Measurements from ENCODE around the gene CD72. TPM values are rescaled to one million over a fixed set of nuclear protein-coding genes. Genes with fewer than 3 reads are reported as not detected.

Gene CD72
- total RNA-seq, 2 experiments from 2014 or later = 13.1 to 15.5 TPM

DNA sequence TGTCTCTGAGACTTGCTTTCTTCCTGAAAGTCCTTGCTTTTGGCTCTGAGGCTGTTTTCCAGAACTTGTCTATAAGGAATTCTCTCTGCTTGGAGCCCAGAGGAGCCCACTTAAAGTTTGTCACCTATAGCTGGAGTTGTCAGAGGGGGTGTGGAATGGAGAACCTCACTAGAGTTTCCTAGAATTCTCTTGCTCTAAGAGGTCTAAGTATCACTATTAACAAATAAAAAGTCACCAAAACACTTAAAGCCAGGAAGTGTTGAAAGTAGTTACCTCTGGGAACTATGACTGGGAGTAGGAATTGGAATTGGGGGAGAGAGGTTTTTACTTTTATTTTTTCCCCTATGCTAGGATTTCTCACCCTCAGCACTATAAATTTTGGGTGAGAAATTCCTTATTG, 17.5 kb upstream of the CD72 start:
- Mint-ChIP-seq H3K4me3 (no peak overlapping the region), H3K9me3 (peaks cover 6% of the 10 kb centered on the region), H3K27me3 (no peaks in the 10 kb centered on the region), H3K27ac (peak overlapping the region; percentile 80), H3K4me1 (ENCODE audit: low read depth) (peaks cover 57% of the 10 kb centered on the region), H3K36me3 (ENCODE audit: low read depth) (peaks cover 14% of the 10 kb centered on the region)
- CTCF ChIA-PET = interaction anchor here (1.0 to 2.7 kb wide), 5 partner anchors 12 to 25 kb away, joined by 3 to 11 read pairs (median 8); no protein-coding TSS in a partner anchor
- ATAC-seq = no peak
- DNase-seq = no peak
- TF ChIP-seq, protein P1, sequence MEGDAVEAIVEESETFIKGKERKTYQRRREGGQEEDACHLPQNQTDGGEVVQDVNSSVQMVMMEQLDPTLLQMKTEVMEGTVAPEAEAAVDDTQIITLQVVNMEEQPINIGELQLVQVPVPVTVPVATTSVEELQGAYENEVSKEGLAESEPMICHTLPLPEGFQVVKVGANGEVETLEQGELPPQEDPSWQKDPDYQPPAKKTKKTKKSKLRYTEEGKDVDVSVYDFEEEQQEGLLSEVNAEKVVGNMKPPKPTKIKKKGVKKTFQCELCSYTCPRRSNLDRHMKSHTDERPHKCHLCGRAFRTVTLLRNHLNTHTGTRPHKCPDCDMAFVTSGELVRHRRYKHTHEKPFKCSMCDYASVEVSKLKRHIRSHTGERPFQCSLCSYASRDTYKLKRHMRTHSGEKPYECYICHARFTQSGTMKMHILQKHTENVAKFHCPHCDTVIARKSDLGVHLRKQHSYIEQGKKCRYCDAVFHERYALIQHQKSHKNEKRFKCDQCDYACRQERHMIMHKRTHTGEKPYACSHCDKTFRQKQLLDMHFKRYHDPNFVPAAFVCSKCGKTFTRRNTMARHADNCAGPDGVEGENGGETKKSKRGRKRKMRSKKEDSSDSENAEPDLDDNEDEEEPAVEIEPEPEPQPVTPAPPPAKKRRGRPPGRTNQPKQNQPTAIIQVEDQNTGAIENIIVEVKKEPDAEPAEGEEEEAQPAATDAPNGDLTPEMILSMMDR (IDR thresholded peaks at IDR 0.05) = no peak
- POLR2A ChIA-PET = interaction anchor here (1.2 to 2.1 kb wide), 2 partner anchors 12 to 16 kb away, joined by 3 to 13 read pairs; no protein-coding TSS in a partner anchor
- intact Hi-C loops (cut with micrococcal nuclease) = no loop called here

DNA sequence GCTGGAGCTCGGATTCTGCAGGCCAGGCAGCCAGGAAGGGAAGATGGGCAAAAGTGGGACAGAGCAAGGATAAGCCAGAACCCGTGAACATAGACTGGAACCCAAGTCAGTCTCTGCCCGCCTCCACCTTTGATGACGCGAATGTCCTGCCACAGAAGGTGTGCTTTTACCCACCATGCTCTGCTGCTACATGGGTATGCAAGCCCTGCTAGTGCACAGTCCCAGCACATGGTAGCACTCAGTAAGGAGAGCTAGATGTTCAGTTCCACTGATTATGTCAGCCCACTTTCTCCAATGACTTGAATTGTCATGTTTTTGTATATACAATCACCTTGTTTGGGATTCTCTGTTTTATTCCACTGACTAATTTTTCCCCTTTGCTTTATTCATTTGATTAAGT, 11.4 kb upstream of the CD72 start:
- CTCF ChIA-PET = interaction anchor here (1.4 to 4.6 kb wide), 11 partner anchors 10 to 67 kb away, joined by 3 to 25 read pairs (median 6); partner anchors contain the start of genes ARHGEF39, CCDC107 and RMRP
- Mint-ChIP-seq H3K9me3 (no peaks in the 10 kb centered on the region), H3K4me1 (ENCODE audit: low read depth) (peaks cover 17% of the 10 kb centered on the region), H3K4me3 (no peak overlapping the region), H3K36me3 (ENCODE audit: low read depth) (no peaks in the 10 kb centered on the region), H3K27ac (no peak overlapping the region), H3K27me3 (no peaks in the 10 kb centered on the region)
- POLR2A ChIA-PET = interaction anchor here (0.6 to 3.0 kb wide), 3 partner anchors 10 to 18 kb away, joined by 3 to 8 read pairs (median 7); no protein-coding TSS in a partner anchor
- intact Hi-C loops (cut with micrococcal nuclease) = no loop called here
- ATAC-seq (peak; percentile 47), DNase-seq (no peak)
- TF ChIP-seq, protein P1 (IDR thresholded peaks at IDR 0.05) = no peak

DNA sequence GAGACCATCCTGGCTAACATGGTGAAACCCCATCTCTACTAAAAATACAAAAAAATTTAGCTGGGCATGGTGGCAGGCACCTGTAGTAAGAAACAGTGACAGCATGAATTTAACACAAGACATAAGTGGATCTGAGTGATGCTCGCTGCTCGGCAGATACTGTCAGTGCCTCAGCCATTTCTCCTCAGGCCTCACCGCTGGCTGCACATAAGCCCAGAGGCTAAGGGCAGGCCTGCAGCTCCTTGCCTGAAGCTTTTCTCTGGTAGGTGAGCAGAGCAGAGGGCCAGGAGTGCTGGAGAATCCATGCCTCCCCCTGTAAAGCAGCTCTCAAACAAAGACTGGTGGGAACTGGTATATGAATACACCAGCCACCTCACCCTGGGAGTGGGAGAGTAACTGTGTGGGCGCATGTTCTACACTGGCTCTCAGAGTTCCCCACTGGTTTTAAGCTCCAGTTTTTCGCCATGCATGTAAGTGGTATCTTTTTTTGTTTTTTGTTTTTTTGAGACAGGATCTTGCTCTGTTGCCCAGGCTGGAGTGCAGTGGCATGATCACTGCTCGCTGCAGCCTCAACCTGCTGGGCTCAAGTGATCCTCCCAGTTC, 10.3 kb upstream of the CD72 start:
- DNase-seq (no peak), ATAC-seq (no peak)
- Mint-ChIP-seq H3K27me3 (no peaks in the 10 kb centered on the region), H3K4me3 (no peak overlapping the region), H3K9me3 (no peaks in the 10 kb centered on the region), H3K36me3 (ENCODE audit: low read depth) (no peaks in the 10 kb centered on the region), H3K4me1 (ENCODE audit: low read depth) (peaks cover 16% of the 10 kb centered on the region), H3K27ac (no peak overlapping the region)
- TF ChIP-seq, protein P1 (IDR thresholded peaks at IDR 0.05) = no peak
- intact Hi-C loops (cut with micrococcal nuclease) = no loop called here
- ChIA-PET CTCF (interaction anchor here (0.9 to 4.6 kb wide), 12 partner anchors 9 to 409 kb away, joined by 3 to 25 read pairs (median 6); partner anchors contain the start of genes ARHGEF39, CCDC107 and RMRP), POLR2A (interaction anchor here (0.6 to 3.0 kb wide), 6 partner anchors 9 to 185 kb away, joined by 3 to 8 read pairs (median 4); no protein-coding TSS in a partner anchor)

DNA sequence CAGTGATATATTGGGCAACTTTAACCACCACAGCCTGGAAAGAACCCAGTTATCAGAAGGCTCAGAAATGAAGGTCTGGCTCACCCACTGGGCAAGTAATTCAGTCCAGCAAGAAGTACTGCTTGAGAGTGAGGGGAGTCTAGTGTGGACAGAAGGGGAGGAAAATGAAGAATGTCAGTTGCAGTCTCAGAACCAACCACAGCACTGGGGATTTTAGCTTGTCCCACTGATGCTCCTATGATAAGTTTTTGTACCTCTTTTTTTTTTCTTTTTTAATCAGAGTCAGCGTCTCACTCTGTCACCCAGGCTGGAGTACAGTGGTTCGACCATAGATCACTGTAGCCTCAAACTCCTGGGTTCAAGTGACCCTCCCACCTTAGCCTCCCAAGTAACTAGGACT, 9.4 kb upstream of the CD72 start:
- Mint-ChIP-seq H3K36me3 (ENCODE audit: low read depth) (no peaks in the 10 kb centered on the region), H3K9me3 (no peaks in the 10 kb centered on the region), H3K4me1 (ENCODE audit: low read depth) (peaks cover 16% of the 10 kb centered on the region), H3K27ac (peak overlapping the region; percentile 7), H3K27me3 (no peaks in the 10 kb centered on the region), H3K4me3 (no peak overlapping the region)
- TF ChIP-seq, protein P1 (IDR thresholded peaks at IDR 0.05) = no peak
- intact Hi-C loops (cut with micrococcal nuclease) = no loop called here
- ChIA-PET POLR2A (interaction anchor here (3.0 kb wide), 1 partner anchor 20 kb away, joined by 8 read pairs; no protein-coding TSS in a partner anchor), CTCF (interaction anchor here (1.8 to 4.6 kb wide), 3 partner anchors 8 to 36 kb away, joined by 6 to 25 read pairs (median 12); partner anchors contain the start of gene ARHGEF39)
- DNase-seq (no peak), ATAC-seq (no peak)

- peak; percentile 74 for DNase-seq
- H3K4me3 Mint-ChIP-seq = peak overlapping the region; percentile 86
- peak overlapping the region; percentile 96 for H3K27ac Mint-ChIP-seq
- ChIA-PET CTCF (interaction anchor here (0.7 to 2.8 kb wide), 13 partner anchors 9 to 720 kb away, joined by 3 to 39 read pairs (median 5); partner anchors contain the start of genes ARHGEF39, CCDC107, RMRP and SIT1), POLR2A (interaction anchor here (0.8 to 2.8 kb wide), 15 partner anchors 9 to 112 kb away, joined by 3 to 13 read pairs (median 7); partner anchors contain the start of genes ARHGEF39, CREB3, TESK1 and TLN1)
- H3K4me1 Mint-ChIP-seq (ENCODE audit: low read depth) = peaks cover 53% of the 10 kb centered on the region
- peak; percentile 61 for ATAC-seq
- intact Hi-C loops (cut with micrococcal nuclease) = loop anchor here (2.0 kb wide), 1 partner anchor 29 kb away; no protein-coding TSS in a partner anchor
- no peaks in the 10 kb centered on the region for H3K36me3 Mint-ChIP-seq (ENCODE audit: low read depth)
- H3K27me3 Mint-ChIP-seq = no peaks in the 10 kb centered on the region
- H3K9me3 Mint-ChIP-seq = no peaks in the 10 kb centered on the region
- TF ChIP-seq, protein P1 (IDR thresholded peaks at IDR 0.05) = no peak
Measured at GRCh38 chr9:35619800-35620158, 1.6 kb upstream of the CD72 start.

Measured in activated CD8-positive, alpha-beta T cell treated with anti-CD3 and anti-CD28 coated beads for 36 hours (primary cell).